ENCODE measurements around the gene FBXL12.
"Not testable (repeated sequence)": the region's sequence is repeated elsewhere in the genome, so short reads cannot be mapped to it uniquely, and the experiment has no call there.

Gene FBXL12, protein sequence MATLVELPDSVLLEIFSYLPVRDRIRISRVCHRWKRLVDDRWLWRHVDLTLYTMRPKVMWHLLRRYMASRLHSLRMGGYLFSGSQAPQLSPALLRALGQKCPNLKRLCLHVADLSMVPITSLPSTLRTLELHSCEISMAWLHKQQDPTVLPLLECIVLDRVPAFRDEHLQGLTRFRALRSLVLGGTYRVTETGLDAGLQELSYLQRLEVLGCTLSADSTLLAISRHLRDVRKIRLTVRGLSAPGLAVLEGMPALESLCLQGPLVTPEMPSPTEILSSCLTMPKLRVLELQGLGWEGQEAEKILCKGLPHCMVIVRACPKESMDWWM

DNA sequence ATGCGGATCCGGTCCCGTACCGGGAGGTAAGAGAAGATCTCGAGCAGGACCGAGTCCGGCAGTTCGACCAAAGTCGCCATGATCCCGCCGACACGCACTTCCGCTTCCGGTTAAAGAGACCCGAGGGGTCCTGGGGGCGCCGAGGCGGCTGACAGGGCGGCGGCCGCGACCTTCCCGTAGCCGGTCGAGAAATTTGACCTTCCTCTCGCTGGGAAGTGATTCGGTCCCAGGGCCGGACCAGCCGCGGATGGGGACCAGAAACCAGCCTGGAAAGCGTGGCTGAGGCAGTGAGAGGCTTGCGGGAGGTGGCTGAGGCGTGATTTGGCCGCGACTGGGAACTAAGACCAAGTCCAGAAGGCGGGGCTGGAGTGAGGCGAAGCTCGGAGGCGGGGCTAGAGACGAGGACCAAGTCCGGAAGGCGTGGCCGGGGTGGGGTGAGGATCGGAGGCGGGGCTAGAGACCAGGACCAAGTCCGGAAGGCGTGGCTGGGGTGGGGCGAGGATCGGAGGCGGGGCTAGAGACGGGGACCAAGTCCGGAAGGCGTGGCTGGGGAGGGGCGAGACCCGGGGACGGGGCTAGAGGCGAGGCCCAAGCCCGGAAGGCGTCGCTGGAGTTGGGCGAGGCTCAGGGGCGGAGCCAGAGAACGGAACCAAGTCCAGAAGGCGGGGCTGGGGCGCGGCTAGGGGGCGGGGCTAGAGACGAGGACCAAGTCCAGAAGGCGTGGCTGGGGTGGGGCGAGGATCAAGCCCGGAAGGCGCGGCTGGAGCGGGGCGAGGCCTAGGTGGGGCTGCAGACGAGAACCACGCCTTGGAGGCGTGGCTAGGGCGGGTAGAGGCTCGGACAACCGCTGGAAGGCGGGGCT is at the start of gene FBXL12:
FBXL12 (minus strand) TSS at position 346 of the 862 bp plus-strand sequence; CDS start at position 80, 266 bp downstream.
- peak; percentile 100 for DNase-seq (ENCODE audit: low spot score)

DNA sequence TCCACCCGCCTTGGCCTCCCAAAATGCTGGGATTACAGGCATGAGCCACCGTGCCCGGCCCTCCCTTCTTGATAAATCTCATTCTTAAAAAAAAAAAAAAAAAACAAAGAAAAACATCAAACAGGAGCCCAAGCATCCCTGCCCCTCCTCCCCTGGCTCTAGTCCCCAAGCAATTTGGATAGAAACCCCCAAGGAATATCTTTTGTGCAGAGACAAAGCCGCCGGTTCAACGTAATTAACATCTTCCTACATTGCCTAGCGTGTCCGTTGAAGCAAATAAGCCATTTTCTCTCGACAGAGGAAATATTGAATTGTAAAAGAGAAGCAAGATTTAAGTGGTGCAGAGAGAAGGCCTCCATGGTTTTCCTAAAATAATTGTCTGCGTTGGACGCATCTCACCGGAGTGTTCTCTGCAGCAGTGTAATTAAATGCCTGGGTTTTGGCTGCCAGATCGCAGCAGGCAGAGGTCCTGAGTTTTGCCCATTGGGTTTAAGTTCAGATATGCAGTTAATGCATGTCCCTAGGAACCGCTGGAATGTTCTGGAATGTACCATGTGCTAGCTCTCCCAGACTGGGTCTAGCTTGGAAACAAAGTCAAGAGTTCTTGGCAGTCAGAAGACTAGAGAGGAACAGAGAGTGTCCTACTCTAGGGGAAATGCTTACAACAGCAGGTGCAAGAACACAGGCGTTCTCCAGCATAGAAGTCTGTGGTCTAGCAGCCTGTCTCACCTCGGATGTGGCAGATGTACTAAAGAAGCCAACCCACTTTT is 47.0 kb upstream of the FBXL12 start:
- no peak for DNase-seq (ENCODE audit: low spot score)

DNA sequence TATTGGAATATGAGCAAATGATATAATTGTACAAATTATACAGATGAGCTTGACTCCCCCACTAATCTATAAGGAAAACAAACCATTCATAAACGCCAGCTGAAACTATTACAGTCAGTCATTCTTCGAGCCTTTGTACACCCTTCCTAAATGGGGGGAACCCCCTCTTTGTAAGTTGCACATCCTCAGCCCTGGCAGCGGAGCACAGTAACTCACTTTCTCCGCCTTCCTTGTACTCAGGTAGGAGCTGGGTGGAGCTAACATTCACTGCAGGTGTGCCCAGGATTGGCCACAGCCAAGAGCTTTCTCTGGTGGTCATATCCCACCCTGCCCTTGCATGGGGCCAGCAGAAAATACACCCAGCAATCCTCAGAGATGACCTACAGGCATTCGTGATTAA is 44.9 kb upstream of the FBXL12 start:
- no peak for DNase-seq (ENCODE audit: low spot score)

DNA sequence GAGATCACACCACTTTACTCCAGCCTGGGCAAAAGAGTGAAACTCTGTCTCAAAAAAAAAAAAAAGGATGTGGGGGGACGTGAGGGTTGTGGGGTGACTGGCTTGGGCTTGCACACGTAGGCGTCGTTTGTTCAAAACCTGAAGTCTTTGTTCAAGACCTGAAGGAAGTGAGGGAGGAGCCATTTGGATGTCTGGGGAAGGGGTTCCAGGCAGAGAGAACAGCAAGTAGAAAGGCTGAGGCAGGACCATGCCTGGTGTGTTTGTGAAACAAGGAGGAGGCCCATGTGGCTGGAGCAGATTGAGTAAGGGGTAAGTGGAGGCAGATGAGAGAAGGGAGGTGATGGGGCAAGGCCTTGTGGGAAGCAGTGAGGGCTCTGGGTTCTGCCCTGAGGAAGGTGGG is 44.1 kb upstream of the FBXL12 start:
- DNase-seq (ENCODE audit: low spot score) = no peak

DNA sequence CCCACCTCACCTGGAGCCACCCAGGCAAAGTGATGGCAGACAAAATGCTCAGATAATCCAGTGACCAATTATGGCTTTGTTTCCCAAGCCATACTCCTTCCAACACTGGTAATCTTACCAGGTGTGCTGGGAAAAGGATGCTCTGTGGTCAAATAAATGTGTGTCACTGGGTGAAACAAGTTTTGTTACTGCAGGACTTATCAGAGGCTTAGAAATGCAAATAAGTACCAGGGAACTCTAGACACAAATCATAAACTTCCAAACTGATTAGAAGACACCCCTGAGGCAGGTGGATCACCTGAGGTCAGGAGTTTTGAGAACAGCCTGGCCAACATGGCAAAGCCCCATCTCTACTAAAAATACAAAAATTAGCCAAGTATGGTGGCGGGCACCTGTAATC is 42.6 kb upstream of the FBXL12 start:
- no peak for DNase-seq (ENCODE audit: low spot score)

DNA sequence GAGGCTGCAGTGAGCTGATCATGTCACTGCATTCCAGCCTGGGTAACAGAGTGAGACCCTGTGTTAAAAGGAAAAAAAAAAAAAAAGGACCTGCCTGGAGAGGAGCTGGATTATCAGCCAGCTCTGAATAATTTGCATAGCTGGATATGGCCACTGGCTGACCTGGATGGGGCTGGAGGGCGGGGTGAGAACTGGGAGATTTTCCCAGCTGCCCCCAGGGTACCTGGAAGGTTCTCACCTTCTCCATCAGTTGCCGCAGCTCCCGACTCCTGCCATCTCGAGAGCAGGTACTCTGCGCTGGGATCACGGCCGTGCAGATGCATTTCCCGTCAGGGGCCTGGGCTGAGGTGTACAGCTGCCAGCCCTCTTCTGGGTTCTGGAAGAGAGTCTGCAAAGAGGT is 41.5 kb upstream of the FBXL12 start:
- no peak for DNase-seq (ENCODE audit: low spot score)

DNA sequence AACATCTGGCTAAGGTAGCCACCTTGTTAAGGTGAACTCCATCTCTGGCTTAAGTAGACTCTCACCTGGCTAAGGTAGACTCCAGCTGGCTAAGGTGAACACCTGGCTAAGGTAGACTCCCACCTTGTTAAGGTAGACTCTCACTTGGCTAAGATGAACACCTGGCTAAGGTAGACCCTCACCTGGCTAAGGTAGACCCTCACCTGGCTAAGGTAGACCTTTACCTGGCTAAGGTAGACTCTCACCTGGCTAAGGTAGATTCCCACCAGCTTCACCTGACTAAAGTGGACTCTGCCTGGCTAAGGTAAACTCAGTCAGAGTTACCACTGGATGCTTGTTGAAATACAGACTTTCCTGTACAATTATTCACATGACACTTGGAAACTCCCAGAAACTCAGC is 39.9 kb upstream of the FBXL12 start:
- DNase-seq (ENCODE audit: low spot score) = no peak

DNA sequence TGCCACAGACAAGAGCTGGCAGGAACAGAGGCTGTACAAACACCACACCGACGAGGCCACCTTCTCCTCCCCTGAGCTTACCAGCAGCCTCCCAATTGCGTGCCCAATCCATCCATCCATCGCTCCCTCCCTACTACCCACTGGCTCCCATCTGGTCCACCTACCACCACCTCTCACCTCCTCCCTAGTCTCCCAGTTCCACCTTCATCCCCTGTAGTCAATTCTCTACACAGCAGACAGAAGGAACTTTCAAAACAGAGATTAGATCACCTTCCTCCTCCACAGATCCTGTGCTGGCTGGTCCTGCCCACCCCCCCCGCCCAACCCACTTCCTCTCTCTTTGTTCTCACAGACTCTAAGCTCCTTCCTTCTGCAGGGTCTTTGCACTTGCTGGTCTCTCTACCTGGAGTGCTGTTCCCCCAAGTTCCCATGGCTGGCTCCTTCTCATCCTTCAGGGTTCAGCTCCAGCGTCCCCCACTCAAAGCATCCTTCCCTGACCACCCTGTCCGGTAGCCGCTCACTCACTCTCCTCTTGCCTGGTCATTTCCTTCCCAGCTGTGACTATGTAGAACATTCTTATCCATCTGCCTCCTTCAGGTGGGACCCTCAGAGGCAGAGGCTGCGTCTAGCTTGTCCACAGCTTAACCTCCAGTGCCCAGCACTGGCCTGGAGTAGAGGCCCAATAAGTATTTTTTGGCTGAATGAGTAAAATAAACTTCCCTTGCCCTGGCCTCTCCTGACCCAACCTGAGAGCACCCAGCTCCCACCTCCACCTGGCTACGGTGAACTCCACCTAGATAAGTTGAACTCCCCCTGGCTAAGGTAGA is 39.3 kb upstream of the FBXL12 start:
- DNase-seq (ENCODE audit: low spot score) = no peak

DNA sequence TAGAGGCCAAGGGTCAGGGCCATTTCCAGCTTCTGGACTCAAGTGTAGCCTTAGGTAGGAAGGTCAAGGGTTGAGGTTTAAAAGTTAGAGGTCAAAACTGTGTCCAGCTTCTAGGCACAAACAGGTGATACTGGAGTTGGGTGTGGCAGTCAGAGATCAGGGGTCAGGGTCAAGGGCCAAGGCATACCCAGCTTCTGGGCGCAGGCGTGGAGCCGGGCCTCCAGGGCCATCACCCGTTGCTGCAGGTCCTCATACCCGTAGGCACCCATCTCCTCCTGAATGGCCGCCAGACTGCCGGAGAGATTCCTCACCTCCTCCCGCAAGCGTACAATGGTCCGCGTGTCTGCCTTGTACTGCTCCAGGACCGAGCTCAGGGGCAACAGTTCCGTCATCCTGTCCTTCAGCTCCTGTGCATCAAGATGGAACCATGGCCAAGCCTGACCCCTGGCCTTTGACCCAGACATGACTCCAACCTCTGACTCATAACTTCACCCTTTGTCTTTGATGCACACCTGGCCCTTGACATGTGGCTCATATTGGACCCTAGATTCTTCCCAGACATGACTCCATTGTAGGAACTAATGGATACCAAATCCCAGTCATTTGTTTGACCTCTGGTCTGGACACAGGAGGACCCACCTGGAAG is 38.3 kb upstream of the FBXL12 start:
- DNase-seq (ENCODE audit: low spot score) = no peak

DNA sequence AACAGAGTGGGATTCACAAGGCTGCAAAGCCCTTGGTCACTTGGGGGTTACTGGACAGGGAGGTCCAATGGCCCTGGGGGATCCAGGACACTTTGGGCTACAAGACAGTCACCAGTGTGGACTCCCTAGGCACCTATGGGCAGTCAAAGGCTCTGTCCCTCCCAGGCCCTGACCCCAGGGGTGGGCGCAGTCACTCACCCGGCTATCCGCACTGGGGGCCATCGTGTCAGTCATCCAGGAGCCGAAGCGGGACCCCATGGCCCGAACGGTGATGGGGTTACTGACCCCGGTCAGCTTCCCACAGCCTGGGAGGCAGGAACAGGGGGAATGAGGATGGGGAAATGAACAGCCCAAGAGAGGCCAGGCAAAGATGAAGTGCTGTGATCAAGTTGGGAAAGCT is 37.7 kb upstream of the FBXL12 start:
- no peak for DNase-seq (ENCODE audit: low spot score)

DNA sequence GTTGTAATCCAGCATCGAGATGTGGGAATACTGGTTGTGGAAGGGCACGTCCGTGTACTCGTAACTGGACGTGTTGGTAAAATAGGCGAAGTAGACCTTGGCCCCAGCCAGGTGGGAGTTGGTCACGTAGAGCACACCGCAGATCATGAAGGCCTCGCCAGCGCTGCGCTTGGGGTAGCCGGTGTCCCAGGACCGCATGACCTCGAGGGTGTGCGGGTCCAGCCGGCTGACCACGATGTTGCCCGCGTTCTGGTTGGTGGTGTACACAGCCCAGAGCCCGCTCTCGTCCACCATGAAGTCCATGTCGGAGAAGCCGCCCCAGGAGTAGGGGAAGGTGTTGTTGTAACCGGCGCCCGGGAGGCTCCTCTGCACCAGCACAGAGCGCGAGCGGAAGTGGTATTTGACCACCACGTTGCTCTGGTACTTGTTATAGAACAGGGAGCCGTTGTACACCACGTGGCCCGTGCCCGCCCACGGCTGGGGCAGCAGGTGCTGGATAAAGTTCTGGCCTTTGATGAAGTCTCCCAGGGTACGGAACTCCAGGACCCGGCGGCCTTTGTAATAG is 35.5 kb upstream of the FBXL12 start:
- no peak for DNase-seq (ENCODE audit: low spot score)

DNA sequence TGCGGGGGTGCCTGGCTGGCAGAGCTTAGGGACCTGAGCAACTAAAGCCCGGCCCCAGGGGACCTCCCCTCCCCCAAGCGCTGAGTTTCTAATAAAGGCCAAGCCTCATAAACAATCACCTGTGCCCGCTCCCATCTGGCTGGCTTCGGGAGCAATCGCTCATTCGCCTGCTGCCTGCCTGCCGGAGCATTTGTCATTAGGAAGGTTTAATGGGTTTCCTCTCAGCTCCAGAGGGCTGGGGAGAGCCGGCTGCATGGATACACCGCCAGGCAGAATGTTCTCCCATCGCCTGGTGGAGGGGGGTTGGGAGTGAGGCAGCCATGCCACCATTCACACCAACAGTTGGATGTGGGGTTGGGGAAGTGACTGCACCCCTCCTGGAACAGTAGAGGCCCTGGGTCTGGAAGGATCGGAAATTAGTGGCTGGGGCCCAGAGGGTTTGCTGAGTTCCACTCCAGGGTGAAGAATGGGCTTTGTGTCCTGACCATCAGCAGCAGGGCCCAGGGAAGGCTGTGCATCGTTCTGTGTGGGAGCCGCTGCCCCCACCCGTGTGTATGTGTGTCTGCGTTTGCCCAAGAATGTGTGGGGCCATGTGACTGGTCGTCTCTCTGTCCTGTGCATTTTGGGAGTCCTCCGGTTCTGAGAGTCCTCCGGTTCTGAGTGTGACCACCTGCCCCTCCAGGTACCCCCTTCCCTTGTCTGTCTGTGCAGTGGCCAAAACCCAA is 31.5 kb upstream of the FBXL12 start:
- no peak for DNase-seq (ENCODE audit: low spot score)

DNA sequence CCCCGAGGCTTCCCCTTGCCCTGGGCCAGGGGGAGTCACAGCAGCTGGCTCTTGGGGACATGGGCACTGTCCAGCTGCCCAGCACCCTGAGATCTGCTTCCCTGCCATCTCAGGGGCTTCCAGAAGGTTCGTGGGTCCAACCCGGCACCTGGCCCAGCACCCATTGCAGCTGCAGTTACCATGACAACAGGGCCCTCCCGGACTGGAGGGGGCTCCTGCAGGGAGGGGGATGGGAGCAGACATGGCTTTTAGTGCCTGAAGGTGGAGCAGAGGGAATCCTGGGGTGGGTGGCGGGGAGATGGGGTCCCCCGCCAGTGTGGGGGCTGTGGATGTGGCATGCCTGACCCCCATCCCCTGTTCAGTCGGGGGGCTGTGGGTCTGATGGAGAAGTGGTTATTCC is 30.9 kb upstream of the FBXL12 start:
- no peak for DNase-seq (ENCODE audit: low spot score)

DNA sequence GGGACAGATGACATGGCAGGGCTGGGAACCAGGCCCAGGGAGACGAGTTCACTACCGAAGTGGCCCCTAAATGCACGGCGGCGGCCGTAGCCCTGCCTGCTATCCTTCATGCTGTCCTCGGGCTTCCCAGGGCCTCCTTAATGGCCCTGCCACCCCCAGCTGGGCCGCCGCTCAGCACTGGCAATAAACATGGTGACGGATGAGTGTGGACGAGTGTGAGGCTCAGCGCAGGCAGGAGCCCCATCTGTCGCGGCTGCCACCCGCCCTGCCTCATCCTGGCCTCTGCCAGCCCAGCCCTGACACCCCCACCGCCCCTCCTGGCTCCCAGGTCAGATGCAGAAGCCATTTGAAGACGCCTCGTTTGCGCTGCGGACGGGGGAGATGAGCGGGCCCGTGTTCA is 29.9 kb upstream of the FBXL12 start:
- no peak for DNase-seq (ENCODE audit: low spot score)

DNA sequence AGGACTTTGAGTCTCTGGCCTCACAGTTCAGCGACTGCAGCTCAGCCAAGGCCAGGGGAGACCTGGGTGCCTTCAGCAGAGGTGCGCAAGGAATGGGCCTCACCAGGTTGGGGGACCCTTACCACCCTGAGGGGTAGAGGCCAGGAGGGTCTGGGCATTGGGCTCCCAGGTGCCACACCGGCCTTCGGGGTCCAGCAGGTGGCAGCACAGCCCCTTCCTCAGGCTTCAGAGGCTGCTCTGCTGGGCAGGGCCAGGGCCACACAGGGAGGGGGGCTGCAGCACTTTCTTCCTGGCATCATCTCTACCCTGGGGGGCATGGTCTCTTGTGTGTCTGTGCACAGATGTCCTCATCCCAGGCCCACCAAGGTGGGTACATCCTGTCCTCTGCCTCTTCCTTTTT is 29.2 kb upstream of the FBXL12 start:
- DNase-seq (ENCODE audit: low spot score) = no peak

DNA sequence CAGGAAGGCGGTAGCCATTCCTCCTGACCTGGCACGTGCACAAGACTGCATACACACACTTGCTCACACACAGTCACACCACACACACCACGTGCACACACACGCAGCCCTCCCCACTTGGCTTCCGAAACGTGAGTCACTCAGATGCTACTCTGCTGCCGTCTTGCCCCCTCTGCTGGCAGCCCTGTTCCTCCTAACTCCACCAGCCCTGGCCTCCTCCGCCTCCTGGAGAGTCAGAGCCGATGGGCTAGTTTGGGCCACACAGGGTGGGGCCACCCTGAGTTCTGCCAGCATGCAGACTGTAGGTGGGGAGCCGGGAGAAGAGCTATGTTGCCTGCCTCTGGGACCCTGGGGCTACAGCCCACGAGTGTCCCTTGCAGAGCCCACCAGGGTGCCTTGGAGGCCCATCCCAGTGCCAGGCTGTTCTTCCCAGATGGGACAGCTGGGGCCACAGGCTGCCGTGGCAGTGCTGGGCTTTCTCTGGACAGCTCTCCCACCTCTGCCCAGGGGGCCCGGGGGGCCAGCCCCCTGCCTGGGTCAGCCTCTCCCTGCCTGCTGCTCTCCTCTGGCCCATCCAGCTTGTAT is 28.3 kb upstream of the FBXL12 start:
- peak; percentile 71 for DNase-seq (ENCODE audit: low spot score)

DNA sequence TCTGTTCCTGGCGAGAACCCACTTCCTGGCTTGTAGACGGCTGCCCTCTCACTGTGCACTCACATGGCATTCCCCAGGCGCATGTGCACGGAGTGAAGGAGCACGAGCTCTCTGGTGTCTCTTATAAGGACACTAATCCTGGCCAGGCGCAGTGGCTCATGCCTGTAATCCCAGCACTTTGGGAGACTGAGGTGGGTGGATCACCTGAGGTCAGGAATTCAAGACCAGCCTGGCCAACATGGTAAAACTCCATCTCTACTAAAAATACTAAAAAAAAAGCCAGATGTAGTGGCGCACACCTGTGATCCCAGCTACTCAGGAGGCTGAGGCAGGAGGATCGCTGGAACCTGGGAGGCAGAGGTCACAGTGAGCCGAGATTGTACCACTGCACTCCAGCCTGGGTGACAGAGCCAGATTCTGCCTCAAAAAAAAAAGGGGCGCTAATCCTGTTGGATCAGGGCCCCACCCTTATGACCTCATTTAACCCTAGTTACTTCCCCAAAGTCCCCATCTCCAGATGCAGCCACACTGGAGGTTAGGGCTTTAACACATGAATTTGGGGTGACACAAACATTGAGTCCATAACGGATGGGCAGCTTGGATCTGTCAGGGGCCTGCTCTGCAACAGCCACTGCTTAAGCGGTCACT is 24.9 kb upstream of the FBXL12 start:
- not testable (repeated sequence) for DNase-seq (ENCODE audit: low spot score)

DNA sequence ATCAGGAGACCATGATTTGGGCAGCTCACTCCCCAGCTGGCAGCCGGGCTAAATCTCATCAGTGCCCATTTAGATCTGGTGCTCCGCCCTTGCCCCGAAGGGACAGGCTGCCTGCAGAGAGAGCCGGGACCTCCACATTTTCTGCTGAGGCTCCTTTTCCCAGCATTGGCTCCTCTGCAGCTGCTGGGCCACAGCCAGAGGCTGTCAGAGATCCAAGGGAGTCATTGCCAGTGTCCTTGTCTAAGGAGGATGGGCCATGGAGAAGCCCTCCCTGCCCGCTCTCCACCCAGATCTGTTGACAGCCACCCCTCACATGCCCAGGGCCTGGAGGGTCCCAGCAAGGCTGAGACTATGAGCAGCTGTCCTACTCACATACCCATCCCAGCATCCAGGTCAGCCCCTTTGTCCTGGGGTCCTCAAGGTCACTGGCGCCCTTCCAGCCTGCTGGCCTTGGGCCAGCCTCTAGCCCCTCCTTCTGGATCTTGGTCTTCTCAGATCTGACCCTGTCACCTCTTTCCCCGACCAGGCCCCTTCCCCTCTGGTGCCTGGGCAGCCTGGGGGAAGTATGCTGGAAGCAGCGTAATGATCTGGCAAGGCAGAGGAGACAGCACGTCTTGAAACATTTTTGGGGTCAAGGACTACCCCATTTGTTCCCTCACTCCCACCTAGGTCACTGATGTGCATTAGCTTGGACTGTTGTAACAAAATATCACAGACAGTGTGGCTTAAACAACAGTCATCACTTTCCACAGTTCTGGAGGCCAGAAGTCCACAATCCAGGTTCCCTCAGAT is 24.2 kb upstream of the FBXL12 start:
- DNase-seq (ENCODE audit: low spot score) = no peak

DNA sequence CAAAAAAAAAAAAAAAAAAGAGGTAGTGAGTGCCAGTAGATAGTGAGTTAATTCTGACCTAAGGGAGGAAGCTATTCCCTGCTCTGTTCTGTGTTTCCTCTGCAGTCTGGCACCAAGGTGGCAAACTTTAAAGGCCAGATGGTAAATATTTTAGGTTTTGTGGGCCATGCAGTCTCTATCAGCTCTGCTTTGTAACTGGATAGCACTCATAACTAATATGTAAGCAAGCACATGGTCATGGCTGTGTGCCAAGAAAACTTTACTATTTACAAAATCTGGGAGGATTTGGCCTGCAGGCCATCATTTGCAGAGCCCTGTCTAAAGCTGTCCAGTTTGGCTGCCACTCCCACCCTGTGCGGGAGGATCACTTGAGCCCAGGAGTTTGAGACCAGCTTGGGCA is 20.5 kb upstream of the FBXL12 start:
- no peak for DNase-seq (ENCODE audit: low spot score)
